ENCODE data around the gene CCL8.

DNA sequence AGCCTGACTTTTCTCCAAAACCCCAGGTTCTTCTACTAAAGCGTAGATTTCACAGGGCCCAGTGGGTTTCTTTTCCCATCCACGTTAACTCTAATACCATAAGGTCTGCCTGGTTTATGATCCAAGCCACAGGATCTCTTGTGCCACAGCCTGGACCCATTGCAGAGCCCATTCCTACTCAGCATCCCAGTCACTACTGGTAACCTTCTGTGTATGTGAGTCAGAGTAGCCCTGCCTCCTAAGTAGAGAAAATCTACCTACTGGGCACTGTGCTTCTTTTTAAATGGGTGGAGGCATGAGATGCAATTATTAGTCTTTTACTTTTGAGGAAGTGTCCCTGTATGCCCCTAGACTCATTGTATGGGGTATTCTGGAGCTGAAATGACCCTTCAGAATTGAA lies 20.2 kb upstream of the CCL8 start:
- TF ChIP-seq POLR2A (IDR thresholded peaks at IDR 0.05) = no peak
- TF ChIP-seq, protein P1, sequence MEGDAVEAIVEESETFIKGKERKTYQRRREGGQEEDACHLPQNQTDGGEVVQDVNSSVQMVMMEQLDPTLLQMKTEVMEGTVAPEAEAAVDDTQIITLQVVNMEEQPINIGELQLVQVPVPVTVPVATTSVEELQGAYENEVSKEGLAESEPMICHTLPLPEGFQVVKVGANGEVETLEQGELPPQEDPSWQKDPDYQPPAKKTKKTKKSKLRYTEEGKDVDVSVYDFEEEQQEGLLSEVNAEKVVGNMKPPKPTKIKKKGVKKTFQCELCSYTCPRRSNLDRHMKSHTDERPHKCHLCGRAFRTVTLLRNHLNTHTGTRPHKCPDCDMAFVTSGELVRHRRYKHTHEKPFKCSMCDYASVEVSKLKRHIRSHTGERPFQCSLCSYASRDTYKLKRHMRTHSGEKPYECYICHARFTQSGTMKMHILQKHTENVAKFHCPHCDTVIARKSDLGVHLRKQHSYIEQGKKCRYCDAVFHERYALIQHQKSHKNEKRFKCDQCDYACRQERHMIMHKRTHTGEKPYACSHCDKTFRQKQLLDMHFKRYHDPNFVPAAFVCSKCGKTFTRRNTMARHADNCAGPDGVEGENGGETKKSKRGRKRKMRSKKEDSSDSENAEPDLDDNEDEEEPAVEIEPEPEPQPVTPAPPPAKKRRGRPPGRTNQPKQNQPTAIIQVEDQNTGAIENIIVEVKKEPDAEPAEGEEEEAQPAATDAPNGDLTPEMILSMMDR (IDR thresholded peaks at IDR 0.05) = no peak
